Spleen (tissue), 11 donors: ENCODE data around the gene ATXN1. TPM values are rescaled to one million over a fixed set of nuclear protein-coding genes. Genes with fewer than 3 reads are reported as not detected.

Experiments used
- DNase-seq: peaks from one replicate; pipeline ENCODE4 v3.0.0-alpha.2; 2020
- H3K27ac ChIP-seq, 8 donors: fragments of 200-600 bp; sonication (generic) in 7 of 8; 1 replicate in 4 of 8; 2 replicates in 4 of 8; pipeline versions ENCODE4 v1.5.0 to v1.8.0; 2016 to 2021; ENCODE audit warnings: inconsistent platforms in 4 of 8, mild to moderate bottlenecking in 4 of 8, moderate library complexity in 1 of 8
- H3K27me3 ChIP-seq, 7 donors: fragments of 200-600 bp; sonication (generic) in 6 of 7; replicated peaks in 1 of 7; 1 replicate in 4 of 7; 2 replicates in 3 of 7; pipeline versions ENCODE4 v1.5.0 to v1.8.0; 2016 to 2021; ENCODE audit warnings: inconsistent platforms in 3 of 7, mild to moderate bottlenecking in 1 of 7
- H3K36me3 ChIP-seq, 6 donors: fragments of 200-600 bp; sonication (generic) in 5 of 6; 1 replicate in 4 of 6; 2 replicates in 2 of 6; pipeline versions ENCODE4 v1.5.0 to v1.8.0; 2016 to 2021; ENCODE audit warnings: inconsistent platforms in 2 of 6
- H3K4me1 ChIP-seq, 6 donors: fragments of 200-600 bp; sonication (generic) in 5 of 6; 1 replicate in 3 of 6; 2 replicates in 3 of 6; pipeline versions ENCODE4 v1.5.0 to v1.8.0; 2016 to 2021; ENCODE audit warnings: inconsistent platforms in 3 of 6
- H3K4me3 ChIP-seq, 8 donors: fragments of 200-600 bp; sonication (generic) in 7 of 8; 1 replicate in 4 of 8; 2 replicates in 4 of 8; pipeline versions ENCODE4 v1.5.0 to v1.8.0; 2016 to 2021; ENCODE audit warnings: inconsistent platforms in 4 of 8, mild to moderate bottlenecking in 4 of 8, moderate library complexity in 2 of 8
- H3K9me3 ChIP-seq, 8 donors: fragments of 200-600 bp; sonication (generic) in 7 of 8; 1 replicate in 4 of 8; 2 replicates in 4 of 8; pipeline versions ENCODE4 v1.5.0 to v1.8.0; 2016 to 2021; ENCODE audit warnings: inconsistent platforms in 4 of 8
- POLR2A ChIP-seq, 3 donors: fragments of 450-650 bp; IDR thresholded peaks; one replicate each; pipeline ENCODE4 v1.5.1; 2017; ENCODE audit warnings: antibody characterized with exemption in 3 of 3, mild to moderate bottlenecking in 1 of 3
- POLR2AphosphoS5 ChIP-seq, 3 donors: sonication (generic); formaldehyde crosslinking; IDR thresholded peaks; one replicate each; pipeline ENCODE4 v1.5.1; 2017; ENCODE audit warnings: antibody characterized with exemption in 3 of 3
- WGBS, 5 donors: extraction: QIAGEN DNeasy Blood & Tissue Kit in 3 of 5; methylation state at CpG; one replicate each; pipeline versions ENCODE4 v1.1.5 to v1.1.7; 2013 to 2018; 5-methylcytosine and 5-hydroxymethylcytosine counted together
- intact Hi-C: fragments of 100-400 bp; cut with DNase I; formaldehyde crosslinking; loops from one replicate; pipeline ENCODE4 v1.15.0; 2023; ENCODE audit warnings: low total_unique reads
- polyA plus RNA-seq, 3 donors: library from polyadenylated mRNA; stranded (reverse); fragments of 200-250 nt; gene quantifications; one replicate each; pipeline ENCODE4 v1.2.1, GENCODE V29; 2013
- total RNA-seq, 7 donors: library from RNA; depleted of rRNA in 3 of 7; stranded (reverse); fragments of >200 nt in 3 of 7; fragmentation: NEBNext Ultra II Directional in 4 of 7; extraction: Animal tissue kit (Norgen Biotek cat#: 25700) in 4 of 7; gene quantifications; one replicate each; pipeline versions ENCODE4 v1.1.0 to v1.2.1, GENCODE V29; 2016 to 2021
- TF ChIP-seq, protein P1 (sequence below), 11 experiments: fragments of 200-600 bp in 7 of 11; fragments of 450-650 bp in 4 of 11; sonication (generic) in 4 of 11; IDR thresholded peaks in 8 of 11; conservative IDR thresholded peaks in 3 of 11; 1 replicate in 7 of 11; 2 replicates in 4 of 11; pipeline versions ENCODE4 v1.4.0 to v1.8.0; 2016 to 2021; ENCODE audit warnings: antibody characterized with exemption in 11 of 11, inconsistent platforms in 4 of 11, mild to moderate bottlenecking in 1 of 11
- donor health status: healthy with polysubstance abuse.
- donor health status: DM: no; HTN: no; CAD: no; lungs with moderate emphysema.
- donor health status: DM: no; HTN: no; CAD: no.
- donor health status: Bipolar disorder and iron deficiency.
- donor health status: healthy.
- donor health status: DM: no; HTN: no; CAD: no.
- donor health status: DM: yes; HTN: yes; CAD: no.

The ATXN1 gene
- total and polyA plus RNA-seq, 10 donors = 3.5 to 123 (median 73.9) TPM

DNA sequence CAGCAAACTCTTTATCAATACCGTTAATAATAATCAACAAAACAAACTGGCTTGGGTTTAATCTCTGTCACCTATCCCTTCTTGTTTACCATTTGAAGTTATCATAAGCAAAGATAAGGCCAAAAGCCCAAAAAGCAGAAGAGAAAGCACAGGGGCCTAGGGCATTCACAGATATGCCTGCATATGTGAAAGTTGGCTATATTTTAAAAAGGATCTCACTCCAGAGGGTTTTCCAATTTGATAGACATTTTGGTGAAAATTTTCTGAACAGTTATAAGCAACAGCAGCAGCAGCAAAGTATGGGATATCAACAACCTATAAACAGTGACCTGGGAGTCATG, 101.1 kb downstream of the ATXN1 start:
- Histone ChIP-seq H3K27me3 (no peaks in the 10 kb centered on the region), H3K9me3 (peaks cover 0 to 13% (median 12%) of the 10 kb centered on the region in 8 donors), H3K4me3 (no peak overlapping the region), H3K4me1 (peaks cover 5 to 45% (median 30%) of the 10 kb centered on the region in 6 donors), H3K36me3 (peaks cover 0 to 41% (median under 1%) of the 10 kb centered on the region in 6 donors), H3K27ac (peak overlapping the region in 6 of 8 donors; percentile 42 to 62 (median 52))
- TF ChIP-seq, protein P1, sequence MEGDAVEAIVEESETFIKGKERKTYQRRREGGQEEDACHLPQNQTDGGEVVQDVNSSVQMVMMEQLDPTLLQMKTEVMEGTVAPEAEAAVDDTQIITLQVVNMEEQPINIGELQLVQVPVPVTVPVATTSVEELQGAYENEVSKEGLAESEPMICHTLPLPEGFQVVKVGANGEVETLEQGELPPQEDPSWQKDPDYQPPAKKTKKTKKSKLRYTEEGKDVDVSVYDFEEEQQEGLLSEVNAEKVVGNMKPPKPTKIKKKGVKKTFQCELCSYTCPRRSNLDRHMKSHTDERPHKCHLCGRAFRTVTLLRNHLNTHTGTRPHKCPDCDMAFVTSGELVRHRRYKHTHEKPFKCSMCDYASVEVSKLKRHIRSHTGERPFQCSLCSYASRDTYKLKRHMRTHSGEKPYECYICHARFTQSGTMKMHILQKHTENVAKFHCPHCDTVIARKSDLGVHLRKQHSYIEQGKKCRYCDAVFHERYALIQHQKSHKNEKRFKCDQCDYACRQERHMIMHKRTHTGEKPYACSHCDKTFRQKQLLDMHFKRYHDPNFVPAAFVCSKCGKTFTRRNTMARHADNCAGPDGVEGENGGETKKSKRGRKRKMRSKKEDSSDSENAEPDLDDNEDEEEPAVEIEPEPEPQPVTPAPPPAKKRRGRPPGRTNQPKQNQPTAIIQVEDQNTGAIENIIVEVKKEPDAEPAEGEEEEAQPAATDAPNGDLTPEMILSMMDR (IDR thresholded peaks at IDR 0.05 in 8 of 11, conservative IDR thresholded peaks at IDR 0.05 in 3 of 11) = no peak
- TF ChIP-seq POLR2A (IDR thresholded peaks at IDR 0.05) (no peak), POLR2AphosphoS5 (IDR thresholded peaks at IDR 0.05) (no peak)
- WGBS, 5 donors = 19 to 54% (median 33%) methylated on average over 1 of the region's 1 CpG
- intact Hi-C loops = no loop called here
- no peak for DNase-seq

GRCh38 chr6:16659466-16660156, 101.6 kb downstream of the ATXN1 start:
- intact Hi-C loops = no loop called here
- no peaks in the 10 kb centered on the region for H3K27me3 ChIP-seq
- no peak overlapping the region for H3K4me3 ChIP-seq
- DNase-seq = no peak
- WGBS, 5 donors = 45 to 61% (median 46%) methylated on average over 6 of the region's 6 CpGs
- peaks cover 0 to 13% (median 12%) of the 10 kb centered on the region in 8 donors for H3K9me3 ChIP-seq
- H3K4me1 ChIP-seq = peaks cover 5 to 51% (median 33%) of the 10 kb centered on the region in 6 donors
- peaks cover 0 to 46% (median 2%) of the 10 kb centered on the region in 6 donors for H3K36me3 ChIP-seq
- H3K27ac ChIP-seq = peak overlapping the region in 7 of 8 donors; percentile 13 to 62 (median 49)
- TF ChIP-seq POLR2AphosphoS5 (IDR thresholded peaks at IDR 0.05) = no peak
- TF ChIP-seq, protein P1 (IDR thresholded peaks at IDR 0.05 in 8 of 11, conservative IDR thresholded peaks at IDR 0.05 in 3 of 11) = no peak
- TF ChIP-seq POLR2A (IDR thresholded peaks at IDR 0.05) = no peak

- no peaks in the 10 kb centered on the region for H3K27me3 ChIP-seq
- peaks cover 0 to 55% (median 2%) of the 10 kb centered on the region in 6 donors for H3K36me3 ChIP-seq
These were observed 102.8 kb downstream of the ATXN1 start for GRCh38 chr6:16658348-16659034.

More at GRCh38 chr6:16658348-16659034, 102.8 kb downstream of the ATXN1 start:
- intact Hi-C loops = no loop called here
- Histone ChIP-seq H3K27ac (peak overlapping the region in 6 of 8 donors; percentile 4 to 62 (median 48)), H3K4me1 (peaks cover 5 to 62% (median 40%) of the 10 kb centered on the region in 6 donors), H3K9me3 (peaks cover 0 to 13% (median 12%) of the 10 kb centered on the region in 8 donors), H3K4me3 (no peak overlapping the region)
- 61 to 75% (median 68%) methylated on average over 5 of the region's 5 CpGs for WGBS, 5 donors
- no peak for DNase-seq
- TF ChIP-seq, protein P1 (IDR thresholded peaks at IDR 0.05 in 8 of 11, conservative IDR thresholded peaks at IDR 0.05 in 3 of 11) = no peak
- no peak for TF ChIP-seq POLR2A (IDR thresholded peaks at IDR 0.05)
- TF ChIP-seq POLR2AphosphoS5 (IDR thresholded peaks at IDR 0.05) = no peak
